Measurements from ENCODE around the gene FICD.
"Not testable (repeated sequence)": the region's sequence is repeated elsewhere in the genome, so short reads cannot be mapped to it uniquely, and the experiment has no call there.

DNA sequence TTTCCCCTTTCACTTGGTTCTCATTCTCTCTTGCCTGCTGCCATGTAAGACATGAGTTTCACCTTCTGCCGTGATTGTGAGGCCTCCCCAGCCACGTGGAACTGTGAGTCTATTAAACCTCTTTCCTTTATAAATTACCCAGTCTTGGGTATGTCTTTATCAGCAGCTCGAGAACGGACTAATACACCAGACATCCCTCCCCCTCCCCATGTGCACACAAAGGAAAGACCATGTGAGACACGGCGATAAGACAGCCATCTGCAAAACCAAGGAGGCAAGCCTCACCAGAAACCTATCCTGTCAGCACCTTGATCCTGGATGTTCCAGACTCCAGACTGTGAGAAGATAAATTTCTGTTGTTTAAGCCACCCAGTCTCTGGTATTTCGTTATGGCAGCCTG lies 29.7 kb upstream of the FICD start:
- TF ChIP-seq, protein P1, sequence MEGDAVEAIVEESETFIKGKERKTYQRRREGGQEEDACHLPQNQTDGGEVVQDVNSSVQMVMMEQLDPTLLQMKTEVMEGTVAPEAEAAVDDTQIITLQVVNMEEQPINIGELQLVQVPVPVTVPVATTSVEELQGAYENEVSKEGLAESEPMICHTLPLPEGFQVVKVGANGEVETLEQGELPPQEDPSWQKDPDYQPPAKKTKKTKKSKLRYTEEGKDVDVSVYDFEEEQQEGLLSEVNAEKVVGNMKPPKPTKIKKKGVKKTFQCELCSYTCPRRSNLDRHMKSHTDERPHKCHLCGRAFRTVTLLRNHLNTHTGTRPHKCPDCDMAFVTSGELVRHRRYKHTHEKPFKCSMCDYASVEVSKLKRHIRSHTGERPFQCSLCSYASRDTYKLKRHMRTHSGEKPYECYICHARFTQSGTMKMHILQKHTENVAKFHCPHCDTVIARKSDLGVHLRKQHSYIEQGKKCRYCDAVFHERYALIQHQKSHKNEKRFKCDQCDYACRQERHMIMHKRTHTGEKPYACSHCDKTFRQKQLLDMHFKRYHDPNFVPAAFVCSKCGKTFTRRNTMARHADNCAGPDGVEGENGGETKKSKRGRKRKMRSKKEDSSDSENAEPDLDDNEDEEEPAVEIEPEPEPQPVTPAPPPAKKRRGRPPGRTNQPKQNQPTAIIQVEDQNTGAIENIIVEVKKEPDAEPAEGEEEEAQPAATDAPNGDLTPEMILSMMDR (IDR thresholded peaks at IDR 0.05; ENCODE audit: borderline replicate concordance, extremely low read depth, low read length, poor library complexity, severe bottlenecking), result not testable (repeated sequence)
- TF ChIP-seq EZH2 (IDR thresholded peaks at IDR 0.05; ENCODE audit: borderline replicate concordance, low read depth, low read length, severe bottlenecking), result not testable (repeated sequence)
